Glutamatergic neuron (in vitro differentiated cells): ENCODE results near the gene IFIT3. TPM values are rescaled to one million over a fixed set of nuclear protein-coding genes. Genes with fewer than 3 reads are reported as not detected.

Source experiments
- DNase-seq: peaks from one replicate; pipeline ENCODE4 v3.0.0; 2022
- H3K27ac Mint-ChIP-seq: one replicate; pipeline ENCODE4 v1.8.0; 2020; ENCODE audit warnings: mild to moderate bottlenecking, mixed read lengths, inconsistent platforms; ENCODE audit not compliant: unreplicated experiment
- H3K27me3 Mint-ChIP-seq: one replicate; pipeline ENCODE4 v1.8.0; 2020; ENCODE audit warnings: mild to moderate bottlenecking, moderate library complexity, mixed read lengths, inconsistent platforms; ENCODE audit not compliant: unreplicated experiment
- H3K36me3 Mint-ChIP-seq: one replicate; pipeline ENCODE4 v1.8.0; 2020; ENCODE audit warnings: mild to moderate bottlenecking, mixed read lengths, inconsistent platforms; ENCODE audit not compliant: unreplicated experiment
- H3K4me1 Mint-ChIP-seq: one replicate; pipeline ENCODE4 v1.8.0; 2020; ENCODE audit warnings: mild to moderate bottlenecking, low read depth, mixed read lengths, inconsistent platforms; ENCODE audit not compliant: unreplicated experiment
- H3K4me3 Mint-ChIP-seq: one replicate; pipeline ENCODE4 v1.8.0; 2020; ENCODE audit warnings: mild to moderate bottlenecking, mixed read lengths, inconsistent platforms; ENCODE audit not compliant: unreplicated experiment
- H3K9me3 Mint-ChIP-seq: one replicate; pipeline ENCODE4 v1.8.0; 2020; ENCODE audit warnings: mild to moderate bottlenecking, moderate library complexity, mixed read lengths, inconsistent platforms; ENCODE audit not compliant: unreplicated experiment
- total RNA-seq: library from RNA; stranded (reverse); fragmentation: NEBNext Ultra II Directional; extraction: Animal tissue kit (Norgen Biotek cat#: 25700); gene quantifications from one replicate; pipeline ENCODE4 v1.2.1, GENCODE V29; 2021; ENCODE audit not compliant: unreplicated experiment
- TF ChIP-seq, protein P1 (sequence below): fragments of 200-600 bp; sonication (generic); IDR thresholded peaks from one replicate; pipeline ENCODE4 v1.5.0; 2021; ENCODE audit not compliant: partially characterized antibody, unreplicated experiment

IFIT3 gene
- total RNA-seq, 1 donor from 2014 or later, result not detected

DNA sequence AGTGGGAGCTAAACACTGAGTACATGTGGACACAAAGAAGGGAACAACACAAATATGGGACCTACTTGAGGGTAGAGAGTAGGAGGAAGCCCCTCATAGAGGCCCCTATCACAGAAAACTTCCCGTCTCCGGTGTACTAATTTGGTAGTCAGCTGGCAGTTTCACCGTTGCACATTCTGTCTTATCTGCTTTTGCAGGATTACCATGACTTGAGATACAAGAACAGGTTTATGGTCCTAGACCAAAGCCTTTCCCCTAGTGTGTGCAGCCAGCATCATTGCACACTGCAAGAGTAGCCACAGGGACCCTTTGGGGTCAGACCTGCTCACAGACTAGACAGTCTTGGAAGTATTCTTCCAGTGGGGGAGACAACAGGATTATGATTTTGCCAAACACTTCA is 44.2 kb downstream of the IFIT3 start:
- no peak overlapping the region for H3K4me3 Mint-ChIP-seq
- no peaks in the 10 kb centered on the region for H3K27me3 Mint-ChIP-seq
- peaks cover 2% of the 10 kb centered on the region for H3K9me3 Mint-ChIP-seq
- no peak for DNase-seq
- H3K27ac Mint-ChIP-seq, result no peak overlapping the region
- H3K36me3 Mint-ChIP-seq, result no peaks in the 10 kb centered on the region
- TF ChIP-seq, protein P1, sequence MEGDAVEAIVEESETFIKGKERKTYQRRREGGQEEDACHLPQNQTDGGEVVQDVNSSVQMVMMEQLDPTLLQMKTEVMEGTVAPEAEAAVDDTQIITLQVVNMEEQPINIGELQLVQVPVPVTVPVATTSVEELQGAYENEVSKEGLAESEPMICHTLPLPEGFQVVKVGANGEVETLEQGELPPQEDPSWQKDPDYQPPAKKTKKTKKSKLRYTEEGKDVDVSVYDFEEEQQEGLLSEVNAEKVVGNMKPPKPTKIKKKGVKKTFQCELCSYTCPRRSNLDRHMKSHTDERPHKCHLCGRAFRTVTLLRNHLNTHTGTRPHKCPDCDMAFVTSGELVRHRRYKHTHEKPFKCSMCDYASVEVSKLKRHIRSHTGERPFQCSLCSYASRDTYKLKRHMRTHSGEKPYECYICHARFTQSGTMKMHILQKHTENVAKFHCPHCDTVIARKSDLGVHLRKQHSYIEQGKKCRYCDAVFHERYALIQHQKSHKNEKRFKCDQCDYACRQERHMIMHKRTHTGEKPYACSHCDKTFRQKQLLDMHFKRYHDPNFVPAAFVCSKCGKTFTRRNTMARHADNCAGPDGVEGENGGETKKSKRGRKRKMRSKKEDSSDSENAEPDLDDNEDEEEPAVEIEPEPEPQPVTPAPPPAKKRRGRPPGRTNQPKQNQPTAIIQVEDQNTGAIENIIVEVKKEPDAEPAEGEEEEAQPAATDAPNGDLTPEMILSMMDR, result no peak
- H3K4me1 Mint-ChIP-seq, result no peaks in the 10 kb centered on the region

DNA sequence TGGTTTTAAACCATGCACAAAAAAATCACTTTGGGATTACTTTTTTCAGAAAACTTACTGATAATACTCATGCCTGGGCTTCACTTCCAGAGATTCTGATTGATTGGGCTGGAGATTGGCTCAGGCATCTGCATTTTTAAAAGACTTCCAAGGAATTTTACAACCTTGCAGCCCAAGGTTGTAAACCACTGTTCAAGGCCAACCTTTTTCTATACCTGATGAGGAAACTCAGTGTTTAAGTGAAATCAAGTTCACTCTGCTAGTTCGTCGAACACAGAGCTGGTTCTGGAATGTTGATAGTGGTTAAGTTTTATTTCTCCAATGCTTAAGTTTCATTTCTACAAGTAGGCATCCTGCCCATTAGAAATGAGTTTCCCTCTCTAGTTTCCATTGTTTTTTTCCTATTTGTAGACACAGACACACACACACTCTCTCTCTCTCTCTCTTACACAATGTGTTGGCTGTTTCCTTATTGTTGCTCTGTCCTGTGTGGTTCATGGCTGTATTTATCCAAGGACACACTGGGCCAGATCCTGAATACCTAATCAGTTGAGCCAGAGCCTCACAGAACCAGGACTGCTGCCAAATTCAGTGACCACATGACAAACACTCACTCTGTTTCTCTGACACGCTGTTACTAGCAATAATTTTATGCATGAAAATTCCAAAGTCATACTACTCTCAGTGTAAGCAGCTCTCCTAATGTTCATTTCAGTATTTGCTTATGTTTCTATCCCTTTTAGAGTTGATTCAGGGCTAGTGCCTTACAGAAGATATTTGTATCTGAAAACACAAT is 46.3 kb downstream of the IFIT3 start:
- Mint-ChIP-seq H3K9me3 (no peaks in the 10 kb centered on the region), H3K4me3 (no peak overlapping the region), H3K27me3 (no peaks in the 10 kb centered on the region), H3K36me3 (no peaks in the 10 kb centered on the region), H3K4me1 (no peaks in the 10 kb centered on the region), H3K27ac (no peak overlapping the region)
- TF ChIP-seq, protein P1, result no peak
- DNase-seq, result no peak

DNA sequence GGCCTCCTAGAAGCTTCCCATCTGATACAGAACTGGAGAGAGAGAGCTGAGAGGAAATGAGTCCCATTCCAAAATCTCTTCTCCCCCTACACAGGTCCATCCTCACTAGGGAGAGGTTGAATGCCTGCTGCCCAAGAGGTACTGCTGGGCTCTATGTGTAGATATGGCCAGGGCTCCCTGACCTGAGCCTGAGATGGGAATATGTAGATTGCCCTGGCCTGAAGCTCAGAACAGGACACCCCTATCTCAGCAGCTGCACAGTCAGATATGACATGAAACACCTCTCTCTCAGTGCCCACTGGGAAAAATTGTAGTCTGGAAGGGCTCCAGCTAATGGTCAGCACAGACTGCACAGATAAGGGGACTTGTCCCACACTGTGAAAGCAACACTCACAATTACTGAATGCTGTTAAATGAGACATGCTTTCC is 46.9 kb downstream of the IFIT3 start:
- no peak for DNase-seq
- no peak overlapping the region for H3K4me3 Mint-ChIP-seq
- TF ChIP-seq, protein P1, result no peak
- no peaks in the 10 kb centered on the region for H3K4me1 Mint-ChIP-seq
- no peaks in the 10 kb centered on the region for H3K27me3 Mint-ChIP-seq
- H3K27ac Mint-ChIP-seq, result no peak overlapping the region
- H3K36me3 Mint-ChIP-seq, result no peaks in the 10 kb centered on the region
- no peaks in the 10 kb centered on the region for H3K9me3 Mint-ChIP-seq

DNA sequence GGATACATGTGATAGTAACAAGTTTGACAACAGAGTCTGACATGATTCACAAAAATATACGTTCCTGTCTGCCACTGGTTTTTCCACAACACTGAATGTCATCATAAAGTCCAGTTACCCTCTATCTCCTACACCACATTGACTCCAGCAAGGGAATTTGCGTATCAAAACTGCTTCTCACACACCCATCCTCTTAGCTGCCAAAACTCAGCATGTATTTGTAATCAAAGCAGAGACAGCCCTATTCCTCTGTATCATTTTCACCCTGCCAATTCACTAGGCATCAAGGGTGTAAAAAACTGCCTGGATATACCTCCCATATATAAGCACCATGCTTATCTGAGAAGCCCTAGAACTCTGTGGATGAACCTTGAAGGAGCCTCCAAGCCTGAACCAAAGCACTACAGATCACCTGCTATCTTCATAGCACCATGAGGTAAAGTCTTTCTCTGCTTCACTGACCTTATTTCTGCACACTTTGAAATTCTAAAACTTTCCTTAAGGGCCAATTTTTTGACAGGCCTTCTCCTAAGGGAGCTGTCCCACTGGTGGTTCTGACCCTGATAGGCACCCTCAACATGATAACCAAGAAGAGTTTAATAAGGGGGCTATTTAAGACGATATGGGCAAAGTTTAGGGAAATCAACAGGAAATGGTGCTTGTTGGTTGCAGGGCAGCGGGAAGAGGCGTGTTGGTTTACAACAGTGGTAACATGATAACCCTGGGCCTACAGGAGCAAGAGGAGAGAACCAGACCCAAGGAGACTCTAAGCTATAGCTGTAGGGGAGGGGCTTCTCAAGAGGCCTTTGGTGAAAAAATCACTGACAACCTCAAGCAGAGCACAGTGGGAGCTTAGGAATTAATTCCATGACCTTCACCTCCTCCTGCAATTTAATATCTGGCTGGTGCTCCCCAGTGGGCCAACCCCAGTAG is 50.2 kb downstream of the IFIT3 start, which contains the start of gene IFIT1B:
IFIT1B (plus strand) TSS at position 352 of the 933 bp plus-strand sequence; CDS start at position 432, 80 bp downstream.
- no peaks in the 10 kb centered on the region for H3K9me3 Mint-ChIP-seq
- DNase-seq, result no peak
- no peak within 1 kb of the TSS for H3K4me3 Mint-ChIP-seq
- no peaks in the 10 kb centered on the region for H3K4me1 Mint-ChIP-seq
- H3K27me3 Mint-ChIP-seq, result no peaks in the 10 kb centered on the region
- TF ChIP-seq, protein P1, result no peak
- no peak within 1 kb of the TSS for H3K27ac Mint-ChIP-seq
- no peaks in the 10 kb centered on the region for H3K36me3 Mint-ChIP-seq
